ENCODE results near the gene PARP1.

The PARP1 gene

DNA sequence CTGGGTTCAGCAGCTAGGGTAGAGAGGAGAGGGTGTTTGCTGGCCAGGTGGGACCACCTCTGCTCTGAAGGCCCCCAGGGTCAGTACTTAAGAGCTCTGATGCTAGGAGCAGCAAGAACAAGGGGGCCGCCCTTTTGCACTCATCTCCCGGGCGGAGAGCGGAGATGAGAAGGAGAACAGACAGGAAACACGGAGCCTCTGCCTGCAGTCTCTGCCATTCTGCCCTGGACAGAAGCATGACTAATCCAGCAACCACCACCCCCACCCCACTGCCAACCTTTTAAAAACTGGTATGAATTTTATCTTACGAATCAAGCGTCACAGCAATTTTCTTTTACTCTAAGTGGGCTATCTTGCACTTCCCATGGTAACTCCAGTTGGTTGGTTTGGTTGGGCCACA lies 34.5 kb downstream of the PARP1 start:
- H3K4me1 ChIP-seq (ENCODE audit: control insufficient read depth, insufficient read depth, low read length) = no peaks in the 10 kb centered on the region
- H3K4me3 ChIP-seq (ENCODE audit: low read depth, low read length) = no peak overlapping the region
- H3K27ac ChIP-seq (ENCODE audit: low read depth, low read length) = no peak overlapping the region
- H3K27me3 ChIP-seq (ENCODE audit: control insufficient read depth, insufficient read depth, low read length) = no peaks in the 10 kb centered on the region
- H3K9me3 ChIP-seq (ENCODE audit: control insufficient read depth, insufficient read depth, low read length) = no peaks in the 10 kb centered on the region
- H3K36me3 ChIP-seq (ENCODE audit: control insufficient read depth, insufficient read depth, low read length) = peaks cover 100% of the 10 kb centered on the region
- no peak overlapping the region for H3K9ac ChIP-seq (ENCODE audit: low read depth, low read length)

DNA sequence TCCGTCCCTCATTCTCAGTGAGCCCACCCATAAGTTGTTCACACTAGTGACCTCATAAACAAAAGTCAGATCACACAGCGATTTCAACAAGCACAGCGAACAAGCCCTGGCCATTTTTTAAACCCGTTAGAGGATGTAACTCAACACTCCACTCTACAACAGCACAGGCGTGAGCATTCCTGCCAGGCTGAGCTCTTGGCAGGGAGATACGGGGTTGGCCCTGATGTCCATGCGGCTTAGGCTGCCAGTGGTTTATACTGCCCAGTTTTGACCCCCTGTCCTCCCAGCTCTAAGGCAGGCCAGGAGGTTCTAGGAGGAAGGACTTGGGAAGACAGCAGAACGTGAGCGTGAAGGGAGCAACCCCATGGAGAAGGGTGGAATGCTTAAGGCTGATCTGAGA lies 35.0 kb downstream of the PARP1 start:
- Histone ChIP-seq H3K36me3 (ENCODE audit: control insufficient read depth, insufficient read depth, low read length) (peaks cover 100% of the 10 kb centered on the region), H3K27me3 (ENCODE audit: control insufficient read depth, insufficient read depth, low read length) (no peaks in the 10 kb centered on the region), H3K4me3 (ENCODE audit: low read depth, low read length) (no peak overlapping the region), H3K27ac (ENCODE audit: low read depth, low read length) (no peak overlapping the region), H3K9me3 (ENCODE audit: control insufficient read depth, insufficient read depth, low read length) (no peaks in the 10 kb centered on the region), H3K9ac (ENCODE audit: low read depth, low read length) (no peak overlapping the region), H3K4me1 (ENCODE audit: control insufficient read depth, insufficient read depth, low read length) (no peaks in the 10 kb centered on the region)

- H3K4me3 ChIP-seq (ENCODE audit: low read depth, low read length) = no peak overlapping the region
- no peaks in the 10 kb centered on the region for H3K9me3 ChIP-seq (ENCODE audit: control insufficient read depth, insufficient read depth, low read length)
- H3K36me3 ChIP-seq (ENCODE audit: control insufficient read depth, insufficient read depth, low read length) = peaks cover 100% of the 10 kb centered on the region
- H3K9ac ChIP-seq (ENCODE audit: low read depth, low read length) = no peak overlapping the region
- H3K27ac ChIP-seq (ENCODE audit: low read depth, low read length) = no peak overlapping the region
- H3K4me1 ChIP-seq (ENCODE audit: control insufficient read depth, insufficient read depth, low read length) = no peaks in the 10 kb centered on the region
- no peaks in the 10 kb centered on the region for H3K27me3 ChIP-seq (ENCODE audit: control insufficient read depth, insufficient read depth, low read length)
Measured at GRCh38 chr1:226371866-226372490, 35.9 kb downstream of the PARP1 start.

- H3K4me1 ChIP-seq (ENCODE audit: control insufficient read depth, insufficient read depth, low read length) = no peaks in the 10 kb centered on the region
- no peak overlapping the region for H3K9ac ChIP-seq (ENCODE audit: low read depth, low read length)
- H3K27ac ChIP-seq (ENCODE audit: low read depth, low read length) = no peak overlapping the region
- no peaks in the 10 kb centered on the region for H3K27me3 ChIP-seq (ENCODE audit: control insufficient read depth, insufficient read depth, low read length)
- H3K36me3 ChIP-seq (ENCODE audit: control insufficient read depth, insufficient read depth, low read length) = peaks cover 100% of the 10 kb centered on the region
- no peaks in the 10 kb centered on the region for H3K9me3 ChIP-seq (ENCODE audit: control insufficient read depth, insufficient read depth, low read length)
- no peak overlapping the region for H3K4me3 ChIP-seq (ENCODE audit: low read depth, low read length)
Measured at GRCh38 chr1:226371027-226371694, 36.7 kb downstream of the PARP1 start.

- Histone ChIP-seq H3K9me3 (ENCODE audit: control insufficient read depth, insufficient read depth, low read length) (no peaks in the 10 kb centered on the region), H3K27me3 (ENCODE audit: control insufficient read depth, insufficient read depth, low read length) (no peaks in the 10 kb centered on the region), H3K4me1 (ENCODE audit: control insufficient read depth, insufficient read depth, low read length) (no peaks in the 10 kb centered on the region), H3K4me3 (ENCODE audit: low read depth, low read length) (no peak overlapping the region), H3K27ac (ENCODE audit: low read depth, low read length) (no peak overlapping the region), H3K36me3 (ENCODE audit: control insufficient read depth, insufficient read depth, low read length) (peaks cover 100% of the 10 kb centered on the region), H3K9ac (ENCODE audit: low read depth, low read length) (no peak overlapping the region)
Measured at GRCh38 chr1:226370144-226370923, 37.6 kb downstream of the PARP1 start.

GRCh38 chr1:226369110-226369509 lies 38.8 kb downstream of the PARP1 start:
- peaks cover 100% of the 10 kb centered on the region for H3K36me3 ChIP-seq (ENCODE audit: control insufficient read depth, insufficient read depth, low read length)

GRCh38 chr1:226366290-226366689 lies 41.6 kb downstream of the PARP1 start:
- Histone ChIP-seq H3K27ac (ENCODE audit: low read depth, low read length) (no peak overlapping the region), H3K9ac (ENCODE audit: low read depth, low read length) (no peak overlapping the region), H3K9me3 (ENCODE audit: control insufficient read depth, insufficient read depth, low read length) (no peaks in the 10 kb centered on the region), H3K36me3 (ENCODE audit: control insufficient read depth, insufficient read depth, low read length) (peaks cover 100% of the 10 kb centered on the region), H3K27me3 (ENCODE audit: control insufficient read depth, insufficient read depth, low read length) (no peaks in the 10 kb centered on the region), H3K4me1 (ENCODE audit: control insufficient read depth, insufficient read depth, low read length) (no peaks in the 10 kb centered on the region), H3K4me3 (ENCODE audit: low read depth, low read length) (no peak overlapping the region)

More at GRCh38 chr1:226369110-226369509, 38.8 kb downstream of the PARP1 start:
- no peak overlapping the region for H3K27ac ChIP-seq (ENCODE audit: low read depth, low read length)
- no peaks in the 10 kb centered on the region for H3K9me3 ChIP-seq (ENCODE audit: control insufficient read depth, insufficient read depth, low read length)
- H3K27me3 ChIP-seq (ENCODE audit: control insufficient read depth, insufficient read depth, low read length) = no peaks in the 10 kb centered on the region
- H3K9ac ChIP-seq (ENCODE audit: low read depth, low read length) = no peak overlapping the region
- no peak overlapping the region for H3K4me3 ChIP-seq (ENCODE audit: low read depth, low read length)
- H3K4me1 ChIP-seq (ENCODE audit: control insufficient read depth, insufficient read depth, low read length) = no peaks in the 10 kb centered on the region

- H3K4me3 ChIP-seq (ENCODE audit: low read depth, low read length) = no peak overlapping the region
- H3K27ac ChIP-seq (ENCODE audit: low read depth, low read length) = no peak overlapping the region
- H3K36me3 ChIP-seq (ENCODE audit: control insufficient read depth, insufficient read depth, low read length) = peaks cover 100% of the 10 kb centered on the region
- H3K27me3 ChIP-seq (ENCODE audit: control insufficient read depth, insufficient read depth, low read length) = no peaks in the 10 kb centered on the region
- H3K9ac ChIP-seq (ENCODE audit: low read depth, low read length) = no peak overlapping the region
- H3K4me1 ChIP-seq (ENCODE audit: control insufficient read depth, insufficient read depth, low read length) = no peaks in the 10 kb centered on the region
- no peaks in the 10 kb centered on the region for H3K9me3 ChIP-seq (ENCODE audit: control insufficient read depth, insufficient read depth, low read length)
Measured at GRCh38 chr1:226365831-226366231, 42.1 kb downstream of the PARP1 start.

DNA sequence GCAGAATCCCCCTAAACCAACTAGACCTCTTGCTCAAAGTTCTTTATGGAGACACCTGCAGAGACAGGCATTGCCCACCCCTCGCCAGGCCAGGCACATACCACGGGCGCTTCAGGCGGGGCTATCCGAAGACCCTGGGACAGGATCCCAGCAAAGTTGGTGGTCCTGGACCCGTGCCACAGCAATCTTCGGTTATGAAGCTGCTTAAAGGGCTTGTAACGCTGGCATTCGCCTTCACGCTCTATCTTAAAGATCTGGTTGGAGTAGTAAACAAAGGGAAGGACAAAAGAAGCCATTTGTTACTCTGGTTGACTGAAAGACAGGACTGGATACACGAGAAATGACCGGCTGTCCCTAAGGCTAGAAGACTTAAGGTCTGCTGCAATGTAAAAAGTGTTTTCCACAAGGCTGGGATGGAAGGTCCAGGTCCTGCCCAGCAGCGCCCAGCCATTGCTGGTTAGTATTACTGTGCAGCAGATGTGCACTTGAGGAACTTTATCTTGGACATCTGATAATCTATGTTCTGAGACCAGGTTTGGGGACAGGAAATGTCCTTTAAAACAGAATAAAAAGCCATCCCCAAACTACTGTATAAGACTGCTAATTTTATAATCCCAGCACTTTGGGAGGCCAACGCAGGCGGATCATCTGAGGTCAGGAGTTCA lies 42.9 kb downstream of the PARP1 start:
- H3K27me3 ChIP-seq (ENCODE audit: control insufficient read depth, insufficient read depth, low read length) = no peaks in the 10 kb centered on the region
- no peak overlapping the region for H3K4me3 ChIP-seq (ENCODE audit: low read depth, low read length)
- no peak overlapping the region for H3K27ac ChIP-seq (ENCODE audit: low read depth, low read length)
- no peaks in the 10 kb centered on the region for H3K9me3 ChIP-seq (ENCODE audit: control insufficient read depth, insufficient read depth, low read length)
- peaks cover 100% of the 10 kb centered on the region for H3K36me3 ChIP-seq (ENCODE audit: control insufficient read depth, insufficient read depth, low read length)
- H3K4me1 ChIP-seq (ENCODE audit: control insufficient read depth, insufficient read depth, low read length) = no peaks in the 10 kb centered on the region
- H3K9ac ChIP-seq (ENCODE audit: low read depth, low read length) = no peak overlapping the region

DNA sequence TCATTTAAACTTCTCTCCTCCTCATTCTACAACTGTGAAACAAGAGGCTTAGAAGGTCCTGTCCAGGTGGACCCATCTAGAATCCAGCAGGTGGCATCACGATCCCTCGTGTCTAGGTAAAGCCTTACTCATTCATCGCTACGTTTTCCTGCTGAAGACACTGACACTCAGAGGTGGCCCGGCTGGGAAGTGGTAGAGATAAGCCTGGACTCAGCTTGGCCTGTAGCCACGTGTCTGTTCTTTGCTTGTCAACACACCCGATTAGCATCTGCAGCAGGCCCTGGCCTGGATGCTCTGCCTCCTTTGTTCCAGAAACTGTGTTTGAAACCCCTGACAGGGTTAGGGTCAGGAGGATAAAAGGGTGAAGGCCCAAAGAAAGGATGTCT lies 43.4 kb downstream of the PARP1 start:
- Histone ChIP-seq H3K9me3 (ENCODE audit: control insufficient read depth, insufficient read depth, low read length) (no peaks in the 10 kb centered on the region), H3K4me3 (ENCODE audit: low read depth, low read length) (no peak overlapping the region), H3K9ac (ENCODE audit: low read depth, low read length) (no peak overlapping the region), H3K27me3 (ENCODE audit: control insufficient read depth, insufficient read depth, low read length) (no peaks in the 10 kb centered on the region), H3K27ac (ENCODE audit: low read depth, low read length) (no peak overlapping the region), H3K36me3 (ENCODE audit: control insufficient read depth, insufficient read depth, low read length) (peaks cover 100% of the 10 kb centered on the region), H3K4me1 (ENCODE audit: control insufficient read depth, insufficient read depth, low read length) (no peaks in the 10 kb centered on the region)

Data from HUES48 (cell line).